HuH-7 (cell line): ENCODE results near the gene LRRC49.
"Not testable (repeated sequence)": the region's sequence is repeated elsewhere in the genome, so short reads cannot be mapped to it uniquely, and the experiment has no call there.

Experiments used
- DNase-seq: peaks from one replicate; pipeline ENCODE4 v3.0.0; 2011; ENCODE audit warnings: low spot score

Gene LRRC49

DNA sequence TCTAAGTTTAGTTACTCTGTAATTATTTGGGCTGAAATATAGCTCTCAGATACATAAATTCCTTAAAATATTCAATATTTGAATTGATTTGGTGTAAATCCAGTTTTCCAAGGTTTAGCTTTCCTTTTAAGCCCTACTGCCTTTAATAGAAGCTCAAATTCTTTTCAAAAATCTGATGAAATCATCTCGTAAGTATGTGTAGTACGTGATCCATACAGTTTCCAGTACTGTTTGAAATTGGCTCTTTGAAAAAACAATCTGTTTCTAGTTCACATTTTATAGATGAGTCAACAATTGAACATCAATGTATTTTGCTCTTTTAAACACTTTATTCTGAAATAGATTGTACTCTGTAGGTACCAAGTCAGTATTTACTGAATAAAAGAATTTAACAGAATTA lies 84.2 kb downstream of the LRRC49 start:
- DNase-seq: no peak

DNA sequence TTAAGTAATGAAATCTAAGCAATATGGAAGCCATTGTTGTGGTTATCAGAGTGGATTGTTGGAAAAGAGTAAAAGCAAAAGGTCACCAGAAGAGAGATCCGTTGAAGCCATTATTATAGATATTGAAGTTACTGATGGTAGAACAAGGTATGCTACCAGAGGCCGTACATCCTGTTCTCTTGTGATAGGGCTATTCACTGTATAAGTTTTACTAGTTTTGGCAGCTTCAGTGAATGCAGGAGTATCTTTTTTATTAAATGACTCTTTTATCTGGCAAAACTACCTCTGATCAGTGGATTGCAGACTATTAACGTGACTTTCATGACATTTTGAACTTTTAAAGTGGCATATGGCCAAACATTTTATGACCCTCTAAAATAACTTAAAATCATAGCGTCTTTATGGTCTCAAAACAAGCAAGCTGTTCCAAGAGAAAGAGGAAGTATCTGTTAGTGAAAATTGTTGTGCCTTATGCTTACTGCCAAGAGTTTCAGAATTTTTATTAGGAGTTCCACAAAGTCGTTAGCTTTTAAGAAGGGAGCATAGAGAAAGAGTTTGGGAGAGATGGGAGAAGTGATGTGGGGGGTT lies 102.9 kb downstream of the LRRC49 start:
- no peak for DNase-seq

DNA sequence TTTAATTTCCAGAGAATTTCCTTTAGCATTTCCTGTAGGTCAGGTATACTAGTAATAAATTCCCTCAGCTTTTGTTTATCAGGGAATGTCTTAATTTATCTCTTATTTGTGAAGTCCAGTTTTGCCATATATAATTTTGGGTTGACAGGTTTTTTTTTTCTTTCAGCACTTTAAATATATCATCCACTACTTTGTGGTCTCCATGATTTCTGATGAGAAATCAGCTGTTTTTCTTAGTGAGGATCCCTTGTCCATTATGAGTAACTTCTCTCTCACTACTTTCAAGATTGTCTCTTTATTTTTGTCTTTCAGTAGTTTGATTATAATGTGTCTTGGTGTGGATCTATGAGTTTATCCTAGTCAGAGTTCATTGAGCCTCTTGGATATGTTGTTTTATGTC lies 105.7 kb downstream of the LRRC49 start:
- no peak for DNase-seq

DNA sequence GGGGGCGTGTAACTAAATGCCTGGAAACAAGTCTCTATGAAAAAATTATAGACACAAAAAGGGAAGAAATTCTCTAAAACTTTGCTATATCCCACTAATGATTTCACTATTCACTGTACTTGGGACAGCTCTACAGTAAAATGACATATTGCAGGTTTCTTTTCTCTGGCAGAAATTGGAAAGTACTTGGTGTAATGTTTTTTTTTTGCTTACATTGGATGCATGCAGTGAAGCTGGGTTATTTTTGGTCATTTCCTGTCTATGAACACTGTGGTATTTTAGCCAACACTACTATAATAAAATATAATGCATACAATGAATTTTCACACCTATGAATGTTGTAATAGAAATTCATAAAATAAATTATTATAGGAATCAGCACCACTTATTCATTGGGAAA lies 109.7 kb downstream of the LRRC49 start:
- DNase-seq: no peak

DNA sequence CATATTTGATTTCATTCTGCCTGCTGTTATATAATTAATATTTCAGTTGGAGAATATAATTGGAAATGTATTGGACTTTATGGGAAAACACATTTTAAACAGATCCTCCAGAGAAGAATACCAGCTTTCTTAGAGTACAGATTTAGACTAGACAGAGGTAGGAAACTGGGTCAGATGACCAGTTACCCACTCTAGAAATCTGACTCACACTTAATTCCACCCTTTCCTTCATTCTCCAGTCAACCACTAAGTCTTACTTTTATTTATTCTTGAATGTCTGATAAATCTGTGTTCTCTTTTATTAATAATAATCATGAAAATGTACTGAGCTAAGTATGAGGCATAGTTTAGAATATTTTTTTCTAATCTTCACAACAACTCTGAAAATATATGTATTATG lies 110.7 kb downstream of the LRRC49 start:
- DNase-seq: no peak

DNA sequence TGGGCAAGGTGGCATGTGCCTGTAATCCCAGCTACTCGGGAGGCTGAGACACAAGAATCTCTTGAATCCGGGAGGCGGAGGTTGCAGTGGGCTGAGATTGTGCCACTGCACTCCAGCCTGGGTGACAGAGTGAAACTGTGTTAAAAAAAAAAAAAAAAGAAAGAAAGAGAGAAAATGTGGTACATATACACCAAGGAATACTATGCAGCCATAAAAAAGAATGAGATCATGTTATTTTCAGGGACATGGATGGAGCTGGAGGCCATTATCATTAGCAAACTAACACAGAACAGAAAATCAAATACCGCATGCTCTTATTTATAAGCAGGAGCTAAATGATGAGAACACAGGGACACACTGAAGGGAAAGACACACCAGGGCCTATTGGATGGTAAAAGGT lies 111.9 kb downstream of the LRRC49 start:
- DNase-seq: not testable (repeated sequence)

DNA sequence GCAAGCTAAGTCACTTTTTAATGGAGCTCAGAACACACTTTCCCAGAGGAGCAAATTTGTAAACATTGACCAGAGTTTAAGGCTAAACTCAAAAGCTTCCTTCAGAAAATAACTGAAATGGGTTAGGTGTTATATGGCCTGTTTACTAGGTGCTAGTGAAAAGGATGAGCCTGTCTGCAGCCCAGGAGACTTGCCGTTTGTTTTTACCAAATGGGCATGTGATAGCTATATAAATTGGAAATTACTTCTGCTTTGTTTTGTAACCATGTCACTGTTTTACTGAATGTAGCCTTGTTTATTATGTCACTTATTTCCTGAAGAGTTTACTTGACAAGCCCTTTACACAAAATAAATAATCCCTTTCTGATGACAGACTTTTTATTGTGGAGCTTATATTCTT lies 113.3 kb downstream of the LRRC49 start:
- no peak for DNase-seq

DNA sequence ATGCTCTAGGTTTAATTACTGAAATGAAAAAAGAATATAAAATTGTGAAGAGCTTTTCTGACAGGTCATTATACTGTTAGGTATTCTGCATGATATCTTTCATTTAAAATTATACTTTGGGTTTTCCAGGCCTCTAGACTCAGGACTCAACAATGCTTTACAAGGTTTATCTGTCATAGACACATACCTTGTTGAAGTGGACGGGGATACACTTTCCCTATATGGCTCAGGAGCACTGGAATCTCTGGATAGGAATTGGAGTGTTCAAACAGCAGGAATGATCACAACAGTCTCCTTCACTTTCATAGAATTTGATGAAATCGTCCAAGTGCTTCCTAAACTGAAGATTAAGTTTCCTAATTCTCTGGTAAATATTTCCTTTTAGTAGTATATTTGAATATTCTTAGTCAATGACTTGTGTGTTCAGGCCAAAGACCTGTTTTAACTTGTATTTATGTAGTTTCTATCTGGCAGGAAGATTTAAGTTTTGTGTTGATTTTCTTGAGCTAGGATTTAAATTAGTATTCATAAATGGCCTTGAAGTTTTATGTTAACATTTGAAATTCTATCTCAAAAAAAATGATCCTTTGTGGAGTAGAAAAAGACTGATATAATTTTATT lies 115.7 kb downstream of the LRRC49 start:
- no peak for DNase-seq

DNA sequence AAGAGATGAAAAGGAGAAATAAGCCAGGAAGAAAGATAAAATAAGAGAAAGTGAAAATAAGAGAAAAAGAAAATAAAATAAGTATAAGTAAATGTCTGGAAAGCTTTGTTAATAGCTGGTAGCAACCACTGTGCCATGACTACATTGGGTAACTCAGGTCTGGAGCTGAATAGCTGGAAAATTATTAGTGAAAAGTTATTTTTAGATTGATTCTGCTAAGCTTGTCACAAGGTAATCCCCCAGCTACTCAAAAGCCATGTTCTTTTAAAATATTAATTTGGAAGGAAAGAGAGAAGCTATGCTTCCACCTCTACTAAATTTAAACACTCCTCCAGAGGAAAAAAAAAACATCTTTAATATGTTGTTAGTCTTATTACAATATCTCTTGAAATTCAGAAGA lies 117.8 kb downstream of the LRRC49 start:
- DNase-seq: no peak

DNA sequence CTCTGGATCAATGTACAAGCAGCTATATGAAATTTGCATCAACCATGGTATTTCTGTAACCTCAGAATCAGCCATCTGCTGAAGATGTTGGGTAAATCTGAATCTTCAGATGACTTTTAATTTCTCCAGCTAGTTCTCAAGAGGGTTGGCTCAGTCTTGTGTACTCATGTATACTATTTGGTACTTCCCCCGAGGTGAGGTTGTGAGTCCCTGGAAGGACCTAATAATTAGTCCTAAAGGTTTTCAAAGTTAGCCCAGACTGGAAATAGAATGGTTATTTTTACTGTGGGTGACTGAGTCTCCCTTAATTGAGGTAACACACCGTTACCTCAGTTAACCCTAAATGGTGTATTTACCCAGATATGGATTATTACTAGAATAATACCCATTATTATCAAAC lies 118.4 kb downstream of the LRRC49 start:
- no peak for DNase-seq

DNA sequence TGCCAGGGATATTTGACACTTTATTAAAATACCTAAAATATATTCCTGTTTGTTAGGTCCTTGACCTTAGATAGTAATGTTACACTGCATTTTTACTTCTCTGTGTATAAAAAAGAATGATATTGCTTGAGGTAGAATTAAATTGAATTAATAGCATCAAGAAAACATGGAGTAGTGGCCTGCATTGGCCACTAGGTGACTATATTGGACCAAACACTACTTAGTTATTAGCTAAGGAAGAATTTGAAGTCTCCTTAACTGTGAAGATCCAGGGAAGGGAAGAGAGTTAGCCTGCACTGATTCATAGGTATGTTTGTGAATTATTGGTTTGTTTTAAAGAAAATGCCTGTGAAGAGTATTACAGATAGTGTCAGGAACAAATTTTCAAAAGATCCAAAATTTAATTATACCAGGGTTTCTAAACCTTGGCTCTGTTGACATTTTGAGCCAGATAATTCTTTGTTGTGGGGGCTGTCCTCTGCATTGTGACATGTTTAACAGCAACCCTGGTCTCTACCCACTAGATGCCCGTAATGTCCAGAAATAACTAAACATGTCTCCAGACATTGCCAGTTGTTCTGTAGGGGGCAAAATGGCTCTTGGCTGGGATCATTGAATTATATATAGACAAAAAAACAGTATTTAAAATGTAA lies 119.0 kb downstream of the LRRC49 start:
- peak; percentile 14 for DNase-seq

DNA sequence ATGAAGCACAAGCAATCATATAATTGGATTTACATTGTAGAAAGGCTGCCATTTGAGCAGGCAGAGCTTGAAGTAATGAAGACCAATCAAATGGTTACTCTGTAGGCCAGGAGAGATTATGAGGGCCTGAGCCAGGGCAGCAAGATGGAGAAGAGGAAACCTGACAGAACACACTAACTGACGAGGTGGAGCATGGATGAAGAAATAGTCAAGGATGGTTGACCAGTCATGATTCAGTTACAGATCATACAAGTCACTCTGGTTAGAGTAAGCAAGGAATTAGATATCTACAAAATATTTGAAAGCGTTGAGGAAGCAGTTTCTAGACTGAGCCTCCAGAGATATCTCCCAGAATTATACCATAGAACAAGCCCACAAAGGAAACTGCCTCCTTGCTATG lies 120.8 kb downstream of the LRRC49 start:
- no peak for DNase-seq

DNA sequence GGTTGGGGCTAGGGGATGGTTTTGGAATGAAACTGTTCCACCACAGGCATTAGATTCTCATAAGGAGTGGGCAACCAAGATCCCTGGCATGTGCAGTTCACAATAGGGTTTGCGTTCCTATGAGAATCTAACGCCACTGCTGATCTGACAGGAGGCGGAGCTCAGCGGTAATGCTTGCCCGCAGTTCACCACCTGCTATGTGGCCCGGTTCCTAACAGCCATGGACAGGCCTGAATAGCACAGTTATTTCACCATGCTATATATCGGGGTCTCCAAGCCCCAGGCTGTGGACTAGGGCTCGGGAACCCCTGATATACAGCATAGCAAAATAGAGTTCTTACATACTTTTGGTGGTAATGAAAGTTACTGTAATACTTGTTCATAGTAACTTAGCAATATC lies 122.7 kb downstream of the LRRC49 start:
- DNase-seq: no peak

DNA sequence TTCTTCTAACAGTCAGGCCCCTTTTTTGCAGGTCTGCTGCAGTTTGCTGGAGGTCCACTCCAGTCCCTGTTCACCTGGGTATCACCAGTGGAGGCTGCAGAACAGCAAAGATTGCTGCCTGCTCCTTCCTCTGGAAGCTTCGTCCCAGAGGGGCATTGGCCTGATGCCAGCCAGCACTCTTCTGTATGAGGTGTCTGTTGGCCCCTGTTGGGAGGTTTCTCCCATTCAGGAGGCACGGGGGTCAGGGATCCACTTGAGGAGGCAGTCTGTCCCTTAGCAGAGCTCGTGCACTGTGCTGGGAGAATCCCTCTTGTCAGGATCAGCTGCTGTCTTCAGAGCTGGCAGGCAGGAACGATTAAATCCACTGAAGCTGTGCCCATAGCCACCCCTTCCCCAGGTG lies 138.6 kb downstream of the LRRC49 start:
- DNase-seq: not testable (repeated sequence)

DNA sequence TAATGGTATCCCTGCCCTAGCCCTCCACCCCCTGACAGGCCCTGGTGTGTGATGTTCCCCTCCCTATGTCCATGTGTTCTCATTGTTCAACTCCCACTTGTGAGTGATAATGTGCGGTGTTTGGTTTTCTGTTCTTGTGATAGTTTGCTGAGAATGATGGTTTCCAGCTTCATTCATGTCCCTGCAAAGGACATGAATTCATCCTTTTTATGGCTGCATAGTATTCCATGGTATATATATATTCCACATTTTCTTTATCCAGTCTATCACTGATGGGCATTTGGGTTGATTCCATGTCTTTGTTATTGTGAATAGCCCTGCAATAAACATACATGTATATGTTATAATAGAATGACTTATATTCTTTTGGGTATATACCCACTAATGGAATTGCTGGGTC lies 142.9 kb downstream of the LRRC49 start:
- not testable (repeated sequence) for DNase-seq

DNA sequence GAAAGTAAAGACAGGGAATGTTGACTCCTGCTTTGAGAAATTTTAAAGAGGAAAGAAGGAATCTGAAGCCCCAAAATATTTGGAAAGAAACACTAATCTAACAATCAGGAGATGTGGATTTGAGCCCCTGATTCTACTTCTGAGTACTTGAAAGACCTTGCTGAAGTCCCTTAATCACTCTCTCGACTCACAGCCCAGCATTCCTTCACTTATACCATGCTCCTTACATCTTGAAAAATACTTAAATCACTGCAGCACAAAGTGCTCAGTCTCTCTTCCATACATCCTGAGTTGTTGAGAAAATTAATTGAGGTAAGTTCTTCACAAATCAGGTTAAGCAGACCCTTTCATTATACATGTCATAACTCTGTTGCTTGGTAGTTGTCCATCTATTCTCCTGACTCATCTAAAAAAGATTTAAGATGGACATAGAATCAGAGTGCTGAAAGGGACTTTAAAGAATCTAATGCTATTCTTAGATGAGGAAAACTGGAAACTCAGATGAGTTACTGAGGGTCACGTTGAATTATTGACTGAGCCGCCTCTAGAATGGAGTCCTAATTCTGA lies 149.8 kb downstream of the LRRC49 start:
- DNase-seq: no peak

DNA sequence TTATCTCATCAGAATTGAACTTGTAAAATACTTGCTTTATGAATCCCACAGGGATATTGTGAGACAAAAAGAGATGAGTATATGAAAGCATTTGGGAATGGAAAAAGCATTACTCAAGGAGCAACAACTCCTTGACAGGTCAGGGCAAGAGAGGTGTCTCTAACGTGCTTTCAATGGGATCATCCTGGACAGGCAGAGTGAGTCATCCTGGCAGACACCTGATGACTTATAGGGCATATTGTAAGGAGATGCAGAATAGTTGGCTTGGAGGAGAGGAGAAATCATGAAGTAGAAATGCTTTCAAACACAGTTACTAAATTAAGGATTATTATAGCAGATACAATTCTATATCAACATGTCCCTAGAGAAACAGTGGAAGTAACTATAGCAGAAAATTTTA lies 150.7 kb downstream of the LRRC49 start:
- DNase-seq: no peak

DNA sequence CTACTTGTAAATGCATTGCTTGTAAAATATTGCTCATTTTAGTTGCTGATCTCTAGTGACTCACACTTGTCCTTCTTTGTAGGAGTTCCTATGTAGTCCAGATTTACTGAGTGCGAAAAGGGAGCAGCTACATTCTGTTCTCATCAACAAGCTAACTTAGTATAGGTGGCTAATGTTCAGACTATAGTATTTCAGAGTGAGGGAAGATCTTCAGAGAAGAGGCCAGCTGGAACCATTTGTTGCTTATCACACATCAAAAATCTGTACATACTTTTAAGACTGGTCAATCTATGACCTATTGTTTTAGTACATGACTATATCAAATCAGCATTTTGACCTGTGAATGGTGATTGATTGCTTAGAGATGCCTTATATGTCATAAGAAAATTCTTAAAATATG lies 151.4 kb downstream of the LRRC49 start:
- DNase-seq: no peak

DNA sequence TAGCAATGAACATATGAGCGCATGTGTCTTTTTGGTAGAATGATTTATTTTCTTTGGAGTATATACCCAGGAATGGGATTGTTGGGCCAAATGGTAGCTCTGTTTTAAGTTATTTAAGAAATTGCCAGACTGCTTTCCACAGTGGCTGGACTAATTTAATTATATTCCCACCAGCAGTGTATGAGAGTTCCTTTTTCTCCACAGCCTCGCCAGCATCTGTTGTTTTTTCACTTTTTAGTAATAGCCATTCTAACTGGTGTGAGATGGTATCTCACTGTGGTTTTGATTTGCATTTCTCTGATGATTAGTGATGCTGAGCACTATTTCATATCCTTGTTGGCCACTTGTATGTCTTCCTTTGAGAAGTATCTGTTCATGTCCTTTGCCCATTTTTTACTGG lies 153.5 kb downstream of the LRRC49 start:
- not testable (repeated sequence) for DNase-seq

DNA sequence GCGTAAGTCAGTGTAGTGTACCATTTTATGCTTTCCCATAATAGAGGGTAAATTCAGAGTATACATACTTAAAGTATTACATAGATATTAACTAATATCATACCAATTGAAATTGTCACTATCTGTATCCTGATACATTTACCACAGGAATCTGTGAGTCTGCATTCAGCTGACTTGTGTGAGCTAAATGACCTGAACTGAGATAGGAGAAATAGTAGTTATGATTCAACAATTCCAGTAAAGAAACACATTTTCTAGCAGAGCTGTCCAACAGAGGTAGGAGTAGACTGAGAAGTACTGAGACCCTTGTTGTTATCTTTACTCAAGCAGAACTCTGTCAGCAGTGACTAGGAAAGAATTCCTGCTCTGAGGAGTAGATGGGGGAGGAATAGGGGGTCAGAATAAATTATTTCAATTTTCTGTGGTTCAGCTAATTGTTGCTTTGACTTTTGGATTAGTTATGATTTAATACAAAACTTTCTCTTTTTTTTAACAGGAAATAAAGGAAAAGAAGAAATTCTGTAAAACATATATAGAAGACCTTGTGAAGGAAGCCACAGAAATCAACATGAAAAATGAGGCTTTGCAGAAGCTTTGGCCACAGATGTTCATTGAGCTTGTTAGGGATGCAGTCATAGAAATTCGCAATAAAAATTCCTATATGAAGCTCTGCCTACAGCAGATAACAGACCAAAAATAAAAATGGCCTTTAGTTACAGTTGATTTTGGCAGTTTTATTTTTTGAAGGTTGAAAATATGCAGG lies 156.5 kb downstream of the LRRC49 start:
- no peak for DNase-seq

DNA sequence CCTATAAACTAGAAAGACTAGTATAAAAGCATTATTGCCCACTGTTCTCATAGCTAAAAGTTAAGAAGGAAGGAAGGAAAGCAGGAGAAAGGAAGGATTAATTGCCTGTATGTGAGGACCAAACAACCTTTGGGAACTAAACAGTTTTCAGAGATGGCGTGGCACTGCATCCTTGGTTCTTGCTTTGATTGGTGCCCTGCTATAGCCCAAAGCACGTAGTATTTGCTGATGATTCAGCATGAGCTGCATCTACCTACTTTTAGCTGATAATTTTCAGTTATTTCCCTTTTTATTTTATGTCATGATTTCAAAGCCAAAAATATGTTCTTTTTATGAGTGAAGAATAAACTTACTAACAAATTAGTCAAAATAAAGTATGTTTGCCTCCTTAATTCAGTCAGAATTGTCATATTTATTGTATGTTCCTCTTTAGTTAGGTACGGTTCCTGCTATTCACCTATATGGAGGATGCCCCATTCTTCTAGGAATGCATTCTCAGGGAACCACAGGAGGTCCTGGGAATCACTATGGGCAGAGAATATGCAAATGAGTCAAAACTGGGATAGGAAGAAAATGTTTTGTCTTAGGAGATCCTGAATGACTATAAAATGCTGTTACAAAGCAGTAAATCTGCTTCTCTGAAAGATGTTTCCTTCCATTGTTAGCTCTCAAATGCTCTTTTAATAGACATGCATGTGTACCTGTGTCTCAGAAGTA lies 157.2 kb downstream of the LRRC49 start:
- DNase-seq: no peak

DNA sequence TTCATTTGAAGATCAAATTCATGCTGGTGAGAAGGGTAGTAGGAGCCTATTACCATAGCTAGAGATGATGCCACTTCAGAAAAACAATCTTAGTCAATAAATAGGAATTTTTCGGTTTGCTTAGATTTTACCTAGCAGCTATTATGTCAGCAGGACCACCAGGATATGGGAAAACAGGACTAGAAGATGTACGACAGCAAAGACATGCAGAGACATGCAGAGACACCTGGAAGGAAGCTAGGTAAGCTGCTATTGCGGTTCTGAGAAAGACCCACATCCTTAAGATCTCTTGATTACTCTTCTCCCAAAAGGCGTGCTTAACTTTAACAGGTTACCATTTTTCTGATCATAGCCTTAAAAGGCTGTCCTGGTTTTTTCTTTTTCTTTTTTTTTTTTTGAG lies 157.8 kb downstream of the LRRC49 start:
- no peak for DNase-seq
